ENCODE data around the gene SLC6A11. TPM values are rescaled to one million over a fixed set of nuclear protein-coding genes. Genes with fewer than 3 reads are reported as not detected.

The SLC6A11 gene
- total RNA-seq, 1 experiment from 2014 or later, result not detected

GRCh38 chr3:10839167-10839566 lies 23.1 kb downstream of the SLC6A11 start:
- Mint-ChIP-seq H3K36me3 (ENCODE audit: insufficient read depth, unreplicated experiment) (no peaks in the 10 kb centered on the region), H3K27me3 (ENCODE audit: unreplicated experiment) (peaks cover 86% of the 10 kb centered on the region), H3K9me3 (ENCODE audit: low read depth, unreplicated experiment) (no peaks in the 10 kb centered on the region), H3K4me1 (ENCODE audit: low read depth, unreplicated experiment) (no peaks in the 10 kb centered on the region), H3K4me3 (ENCODE audit: low read depth, unreplicated experiment) (no peak overlapping the region), H3K27ac (ENCODE audit: unreplicated experiment) (no peak overlapping the region)
- no TSS peak for BruUV-seq (replicated peaks)
- no peak for DNase-seq
- no peak for TF ChIP-seq CTCF (IDR thresholded peaks at IDR 0.05; ENCODE audit: unreplicated experiment)
- intact Hi-C loops (cut with micrococcal nuclease; ENCODE audit: unreplicated experiment), result no loop called here
- CTCF ChIA-PET, result no interaction called here

GRCh38 chr3:10841100-10841499 lies 25.1 kb downstream of the SLC6A11 start:
- no peaks in the 10 kb centered on the region for H3K4me1 Mint-ChIP-seq (ENCODE audit: low read depth, unreplicated experiment)

GRCh38 chr3:10843378-10843777 lies 27.4 kb downstream of the SLC6A11 start:
- H3K27me3 Mint-ChIP-seq (ENCODE audit: unreplicated experiment), result peaks cover 93% of the 10 kb centered on the region
- H3K9me3 Mint-ChIP-seq (ENCODE audit: low read depth, unreplicated experiment), result no peaks in the 10 kb centered on the region
- CTCF ChIA-PET, result no interaction called here
- H3K36me3 Mint-ChIP-seq (ENCODE audit: insufficient read depth, unreplicated experiment), result no peaks in the 10 kb centered on the region
- no peaks in the 10 kb centered on the region for H3K4me1 Mint-ChIP-seq (ENCODE audit: low read depth, unreplicated experiment)
- intact Hi-C loops (cut with micrococcal nuclease; ENCODE audit: unreplicated experiment), result no loop called here
- H3K4me3 Mint-ChIP-seq (ENCODE audit: low read depth, unreplicated experiment), result no peak overlapping the region
- BruUV-seq (replicated peaks), result no TSS peak
- DNase-seq, result no peak
- H3K27ac Mint-ChIP-seq (ENCODE audit: unreplicated experiment), result no peak overlapping the region
- TF ChIP-seq CTCF (IDR thresholded peaks at IDR 0.05; ENCODE audit: unreplicated experiment), result no peak

More at GRCh38 chr3:10841100-10841499, 25.1 kb downstream of the SLC6A11 start:
- Mint-ChIP-seq H3K36me3 (ENCODE audit: insufficient read depth, unreplicated experiment) (no peaks in the 10 kb centered on the region), H3K27me3 (ENCODE audit: unreplicated experiment) (peaks cover 86% of the 10 kb centered on the region), H3K9me3 (ENCODE audit: low read depth, unreplicated experiment) (no peaks in the 10 kb centered on the region), H3K27ac (ENCODE audit: unreplicated experiment) (no peak overlapping the region), H3K4me3 (ENCODE audit: low read depth, unreplicated experiment) (no peak overlapping the region)
- no peak for TF ChIP-seq CTCF (IDR thresholded peaks at IDR 0.05; ENCODE audit: unreplicated experiment)
- BruUV-seq (replicated peaks), result no TSS peak
- DNase-seq, result no peak
- CTCF ChIA-PET, result no interaction called here
- intact Hi-C loops (cut with micrococcal nuclease; ENCODE audit: unreplicated experiment), result no loop called here

GRCh38 chr3:10845001-10845761 lies 29.2 kb downstream of the SLC6A11 start:
- Mint-ChIP-seq H3K4me3 (ENCODE audit: low read depth, unreplicated experiment) (no peak overlapping the region), H3K9me3 (ENCODE audit: low read depth, unreplicated experiment) (no peaks in the 10 kb centered on the region), H3K27ac (ENCODE audit: unreplicated experiment) (no peak overlapping the region), H3K4me1 (ENCODE audit: low read depth, unreplicated experiment) (no peaks in the 10 kb centered on the region), H3K27me3 (ENCODE audit: unreplicated experiment) (peaks cover 93% of the 10 kb centered on the region), H3K36me3 (ENCODE audit: insufficient read depth, unreplicated experiment) (no peaks in the 10 kb centered on the region)
- intact Hi-C loops (cut with micrococcal nuclease; ENCODE audit: unreplicated experiment), result no loop called here
- TF ChIP-seq CTCF (IDR thresholded peaks at IDR 0.05; ENCODE audit: unreplicated experiment), result no peak
- DNase-seq, result no peak
- CTCF ChIA-PET, result no interaction called here
- no TSS peak for BruUV-seq (replicated peaks)

Data from Calu3 (cell line).